ENCODE results near the gene CELSR1.

DNA sequence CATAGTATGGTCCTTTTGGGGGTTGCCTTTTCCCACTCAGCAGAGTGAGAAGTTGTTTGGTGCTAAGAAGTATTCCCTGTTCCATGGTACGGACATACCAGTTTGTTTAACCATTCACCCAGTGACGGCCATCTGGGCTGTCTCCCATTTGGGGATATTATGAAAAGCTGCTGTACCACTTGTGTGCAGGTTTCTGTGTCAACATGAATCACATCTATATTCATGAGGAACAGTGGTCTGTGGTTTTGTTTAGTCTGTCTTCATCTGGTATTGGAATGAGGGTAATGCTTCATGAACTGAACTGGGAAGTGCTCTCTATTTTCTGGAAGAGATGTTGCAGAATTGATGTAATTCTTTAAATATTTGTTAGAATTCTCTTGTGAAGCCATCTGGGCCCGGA is 112.4 kb downstream of the CELSR1 start:
- TF ChIP-seq, protein P1, sequence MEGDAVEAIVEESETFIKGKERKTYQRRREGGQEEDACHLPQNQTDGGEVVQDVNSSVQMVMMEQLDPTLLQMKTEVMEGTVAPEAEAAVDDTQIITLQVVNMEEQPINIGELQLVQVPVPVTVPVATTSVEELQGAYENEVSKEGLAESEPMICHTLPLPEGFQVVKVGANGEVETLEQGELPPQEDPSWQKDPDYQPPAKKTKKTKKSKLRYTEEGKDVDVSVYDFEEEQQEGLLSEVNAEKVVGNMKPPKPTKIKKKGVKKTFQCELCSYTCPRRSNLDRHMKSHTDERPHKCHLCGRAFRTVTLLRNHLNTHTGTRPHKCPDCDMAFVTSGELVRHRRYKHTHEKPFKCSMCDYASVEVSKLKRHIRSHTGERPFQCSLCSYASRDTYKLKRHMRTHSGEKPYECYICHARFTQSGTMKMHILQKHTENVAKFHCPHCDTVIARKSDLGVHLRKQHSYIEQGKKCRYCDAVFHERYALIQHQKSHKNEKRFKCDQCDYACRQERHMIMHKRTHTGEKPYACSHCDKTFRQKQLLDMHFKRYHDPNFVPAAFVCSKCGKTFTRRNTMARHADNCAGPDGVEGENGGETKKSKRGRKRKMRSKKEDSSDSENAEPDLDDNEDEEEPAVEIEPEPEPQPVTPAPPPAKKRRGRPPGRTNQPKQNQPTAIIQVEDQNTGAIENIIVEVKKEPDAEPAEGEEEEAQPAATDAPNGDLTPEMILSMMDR (IDR thresholded peaks at IDR 0.05; ENCODE audit: low read depth, low read length, poor library complexity, severe bottlenecking) = no peak
- no peak for TF ChIP-seq EZH2phosphoT487 (IDR thresholded peaks at IDR 0.05; ENCODE audit: borderline replicate concordance, low read length)

All from DOHH2 (cell line).